ENCODE results near the gene MPC1. TPM values are rescaled to one million over a fixed set of nuclear protein-coding genes. Genes with fewer than 3 reads are reported as not detected.
"Not testable (repeated sequence)": the region's sequence is repeated elsewhere in the genome, so short reads cannot be mapped to it uniquely, and the experiment has no call there.

MPC1 gene
- total RNA-seq, 2 donors from 2014 or later: 93.7 to 144 TPM

DNA sequence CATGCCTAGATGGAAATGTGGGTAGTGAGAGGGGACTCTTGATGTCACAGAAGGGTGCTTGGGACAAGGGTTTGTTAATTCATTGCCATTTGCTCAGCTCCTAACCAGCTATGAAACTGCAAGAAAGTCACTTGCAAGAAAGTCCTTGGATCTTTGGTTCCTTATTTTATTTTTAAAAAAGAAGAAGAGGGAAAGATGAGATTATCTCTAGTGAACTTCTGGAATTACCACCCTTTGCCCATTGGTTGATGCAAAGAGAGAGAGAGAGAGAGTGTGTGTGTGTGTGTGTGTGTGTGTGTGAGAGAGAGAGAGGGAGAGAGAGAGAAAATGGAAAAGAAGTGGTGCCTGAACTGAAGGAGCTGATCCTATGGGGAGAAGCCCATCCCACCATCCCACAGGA is 35.8 kb downstream of the MPC1 start:
- TF ChIP-seq, protein P1, sequence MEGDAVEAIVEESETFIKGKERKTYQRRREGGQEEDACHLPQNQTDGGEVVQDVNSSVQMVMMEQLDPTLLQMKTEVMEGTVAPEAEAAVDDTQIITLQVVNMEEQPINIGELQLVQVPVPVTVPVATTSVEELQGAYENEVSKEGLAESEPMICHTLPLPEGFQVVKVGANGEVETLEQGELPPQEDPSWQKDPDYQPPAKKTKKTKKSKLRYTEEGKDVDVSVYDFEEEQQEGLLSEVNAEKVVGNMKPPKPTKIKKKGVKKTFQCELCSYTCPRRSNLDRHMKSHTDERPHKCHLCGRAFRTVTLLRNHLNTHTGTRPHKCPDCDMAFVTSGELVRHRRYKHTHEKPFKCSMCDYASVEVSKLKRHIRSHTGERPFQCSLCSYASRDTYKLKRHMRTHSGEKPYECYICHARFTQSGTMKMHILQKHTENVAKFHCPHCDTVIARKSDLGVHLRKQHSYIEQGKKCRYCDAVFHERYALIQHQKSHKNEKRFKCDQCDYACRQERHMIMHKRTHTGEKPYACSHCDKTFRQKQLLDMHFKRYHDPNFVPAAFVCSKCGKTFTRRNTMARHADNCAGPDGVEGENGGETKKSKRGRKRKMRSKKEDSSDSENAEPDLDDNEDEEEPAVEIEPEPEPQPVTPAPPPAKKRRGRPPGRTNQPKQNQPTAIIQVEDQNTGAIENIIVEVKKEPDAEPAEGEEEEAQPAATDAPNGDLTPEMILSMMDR (IDR thresholded peaks at IDR 0.05): no peak
- Histone ChIP-seq H3K9me3 (no peaks in the 10 kb centered on the region), H3K27me3 (no peaks in the 10 kb centered on the region), H3K9ac (ENCODE audit: low read depth in 2 of 2, low read length in 2 of 2) (no peak overlapping the region), H3K27ac (no peak overlapping the region), H3K4me3 (no peak overlapping the region), H3K36me3 (no peaks in the 10 kb centered on the region), H3K4me1 (no peaks in the 10 kb centered on the region)
- intact Hi-C loops (cut with DNase I): no loop called here
- no peak for DNase-seq

GRCh38 chr6:166346449-166346848 is 36.3 kb downstream of the MPC1 start:
- intact Hi-C loops (cut with DNase I): no loop called here
- TF ChIP-seq, protein P1 (IDR thresholded peaks at IDR 0.05): no peak
- no peak overlapping the region for H3K9ac ChIP-seq (ENCODE audit: low read depth in 2 of 2, low read length in 2 of 2)
- DNase-seq: no peak
- H3K9me3 ChIP-seq: no peaks in the 10 kb centered on the region
- no peaks in the 10 kb centered on the region for H3K4me1 ChIP-seq
- H3K4me3 ChIP-seq: no peak overlapping the region
- no peak overlapping the region for H3K27ac ChIP-seq
- H3K36me3 ChIP-seq: no peaks in the 10 kb centered on the region
- no peaks in the 10 kb centered on the region for H3K27me3 ChIP-seq

GRCh38 chr6:166345672-166346071 is 37.1 kb downstream of the MPC1 start:
- H3K27me3 ChIP-seq; intact Hi-C loops (cut with DNase I); H3K9me3 ChIP-seq; DNase-seq; H3K4me3 ChIP-seq; H3K4me1 ChIP-seq; H3K9ac ChIP-seq (ENCODE audit: low read depth in 2 of 2, low read length in 2 of 2); H3K27ac ChIP-seq; H3K36me3 ChIP-seq: not testable (repeated sequence)

DNA sequence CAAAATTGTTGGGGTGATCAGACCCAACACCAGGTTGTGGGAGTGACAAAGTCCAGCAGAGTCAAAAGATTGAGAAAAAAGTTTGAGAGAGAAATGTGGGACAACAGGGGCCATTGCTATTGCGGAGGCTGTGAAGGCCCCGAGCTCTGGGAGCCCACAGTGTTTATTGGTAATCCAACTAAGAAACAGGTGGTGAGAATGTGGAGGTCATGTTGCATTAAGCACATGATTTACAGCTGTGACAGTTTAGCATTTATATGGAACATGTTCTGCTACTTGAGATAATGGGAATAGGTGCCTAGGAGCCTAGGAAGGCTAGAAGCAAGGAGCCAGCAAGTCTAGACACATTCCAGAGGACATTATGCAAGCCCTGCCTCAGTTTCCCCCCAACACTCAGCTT is 37.8 kb downstream of the MPC1 start:
- H3K36me3 ChIP-seq; H3K4me1 ChIP-seq; H3K9me3 ChIP-seq; H3K9ac ChIP-seq (ENCODE audit: low read depth in 2 of 2, low read length in 2 of 2); DNase-seq; H3K27ac ChIP-seq; H3K27me3 ChIP-seq; H3K4me3 ChIP-seq: not testable (repeated sequence)
- intact Hi-C loops (cut with DNase I): loop anchor here (5.0 kb wide), 1 partner anchor 32 kb away; no protein-coding TSS in a partner anchor

DNA sequence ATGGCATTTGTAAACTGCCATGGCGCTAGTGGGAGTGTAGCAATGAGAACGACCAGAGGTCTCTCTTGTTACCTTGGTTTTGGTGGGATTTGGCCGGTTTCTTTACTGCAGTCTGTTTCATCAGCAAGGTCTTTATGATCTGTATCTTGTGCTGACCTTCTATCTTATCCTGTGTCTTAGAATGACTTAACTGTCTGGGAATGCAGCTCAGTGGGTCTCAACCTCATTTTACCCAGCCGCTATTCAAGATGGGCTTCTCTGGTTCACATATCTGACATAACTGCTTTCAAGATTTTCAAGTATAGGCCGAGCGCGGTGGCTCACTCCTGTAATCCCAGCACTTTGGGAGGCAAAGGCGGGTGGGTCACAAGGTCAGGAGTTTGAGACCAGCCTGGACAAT is 38.5 kb downstream of the MPC1 start:
- Histone ChIP-seq H3K36me3 (no peaks in the 10 kb centered on the region), H3K9ac (ENCODE audit: low read depth in 2 of 2, low read length in 2 of 2) (no peak overlapping the region), H3K27me3 (no peaks in the 10 kb centered on the region), H3K9me3 (no peaks in the 10 kb centered on the region), H3K4me3 (no peak overlapping the region), H3K27ac (no peak overlapping the region), H3K4me1 (no peaks in the 10 kb centered on the region)
- DNase-seq: no peak
- intact Hi-C loops (cut with DNase I): loop anchor here (5.0 kb wide), 1 partner anchor 33 kb away; no protein-coding TSS in a partner anchor
- TF ChIP-seq, protein P1 (IDR thresholded peaks at IDR 0.05): no peak

DNA sequence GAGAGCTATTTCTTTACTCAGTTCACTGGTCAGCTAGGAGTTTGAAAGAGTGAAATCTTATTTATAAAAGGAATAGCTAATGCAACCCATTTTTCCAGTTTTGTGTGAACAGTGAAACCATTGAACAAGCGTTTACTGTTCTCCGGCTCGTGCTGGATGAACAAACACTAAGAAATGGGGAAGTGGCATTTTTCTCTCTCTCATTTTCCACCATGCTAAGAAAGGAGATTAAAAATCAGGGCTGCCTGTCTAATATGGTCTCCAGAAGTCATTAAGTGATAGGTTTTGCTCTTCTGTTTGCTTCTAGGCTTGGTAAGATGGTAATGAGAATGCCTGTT is 39.6 kb downstream of the MPC1 start:
- TF ChIP-seq, protein P1 (IDR thresholded peaks at IDR 0.05): no peak
- DNase-seq: no peak
- Histone ChIP-seq H3K27ac (peak overlapping the region; percentile 83), H3K4me3 (peak overlapping the region; percentile 84), H3K9ac (ENCODE audit: low read depth in 2 of 2, low read length in 2 of 2) (peak overlapping the region; percentile 98 to 100), H3K9me3 (no peaks in the 10 kb centered on the region), H3K27me3 (no peaks in the 10 kb centered on the region), H3K4me1 (no peaks in the 10 kb centered on the region), H3K36me3 (no peaks in the 10 kb centered on the region)
- intact Hi-C loops (cut with DNase I): loop anchor here (5.0 kb wide), 1 partner anchor 34 kb away; no protein-coding TSS in a partner anchor

Measured in colonic mucosa (tissue), 4 donors.